ENCODE measurements around the gene MS4A3.
"Not testable (repeated sequence)": the region's sequence is repeated elsewhere in the genome, so short reads cannot be mapped to it uniquely, and the experiment has no call there.

The MS4A3 gene

GRCh38 chr11:60098508-60098907 is 42.0 kb downstream of the MS4A3 start:
- no peak overlapping the region for H3K4me3 ChIP-seq (ENCODE audit: low read depth, low read length, poor library complexity, severe bottlenecking)
- H3K79me2 ChIP-seq (ENCODE audit: insufficient read depth, low read length) = no peaks in the 10 kb centered on the region
- no peaks in the 10 kb centered on the region for H3K9me2 ChIP-seq (ENCODE audit: low read depth, low read length)
- no peaks in the 10 kb centered on the region for H3K4me1 ChIP-seq (ENCODE audit: insufficient read depth, low read length, severe bottlenecking)
- H3K4me2 ChIP-seq (ENCODE audit: low read length) = no peak overlapping the region
- no peak for TF ChIP-seq CTCF (IDR thresholded peaks at IDR 0.05; ENCODE audit: low read length)
- TF ChIP-seq EZH2 (IDR thresholded peaks at IDR 0.05; ENCODE audit: borderline replicate concordance, low read length) = no peak
- no peaks in the 10 kb centered on the region for H4K20me1 ChIP-seq (ENCODE audit: insufficient read depth, low read length)
- H3K9ac ChIP-seq (ENCODE audit: low read length) = no peak overlapping the region
- H3K27ac ChIP-seq (ENCODE audit: low read depth, low read length, poor library complexity, severe bottlenecking) = no peak overlapping the region
- H3K36me3 ChIP-seq (ENCODE audit: insufficient read depth, low read length) = no peaks in the 10 kb centered on the region
- no peaks in the 10 kb centered on the region for H3K9me3 ChIP-seq (ENCODE audit: low read length)
- H2AFZ ChIP-seq (ENCODE audit: low read length) = no peak overlapping the region
- no peaks in the 10 kb centered on the region for H3F3A ChIP-seq (ENCODE audit: insufficient read depth, low read length)
- H3K27me3 ChIP-seq (ENCODE audit: insufficient read depth, low read length) = no peaks in the 10 kb centered on the region

DNA sequence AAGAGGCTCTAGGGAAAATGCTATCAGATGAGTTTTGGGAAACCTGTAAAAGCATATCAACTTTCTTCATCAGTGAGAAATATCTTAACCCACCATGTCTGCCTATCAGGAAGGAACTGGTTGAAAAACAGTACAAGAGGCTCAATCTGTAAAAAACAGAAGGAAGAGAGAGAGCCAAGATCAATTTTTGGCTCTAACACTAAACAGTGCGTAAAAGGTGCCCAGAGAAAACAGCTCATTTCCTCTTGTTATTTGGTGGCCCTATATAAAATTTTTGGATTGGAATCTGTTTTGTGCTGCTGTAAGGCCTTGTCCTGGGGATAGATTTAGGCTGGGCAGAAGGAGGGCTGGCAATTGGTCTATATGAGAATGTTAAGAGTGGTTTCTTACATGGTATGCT is 44.1 kb downstream of the MS4A3 start:
- H2AFZ ChIP-seq (ENCODE audit: low read length) = no peak overlapping the region
- H3K27ac ChIP-seq (ENCODE audit: low read depth, low read length, poor library complexity, severe bottlenecking) = no peak overlapping the region
- no peak overlapping the region for H3K4me3 ChIP-seq (ENCODE audit: low read depth, low read length, poor library complexity, severe bottlenecking)
- no peaks in the 10 kb centered on the region for H3K36me3 ChIP-seq (ENCODE audit: insufficient read depth, low read length)
- no peaks in the 10 kb centered on the region for H4K20me1 ChIP-seq (ENCODE audit: insufficient read depth, low read length)
- H3K79me2 ChIP-seq (ENCODE audit: insufficient read depth, low read length) = no peaks in the 10 kb centered on the region
- H3K4me2 ChIP-seq (ENCODE audit: low read length) = no peak overlapping the region
- H3K9me3 ChIP-seq (ENCODE audit: low read length) = no peaks in the 10 kb centered on the region
- no peak overlapping the region for H3K9ac ChIP-seq (ENCODE audit: low read length)
- H3K4me1 ChIP-seq (ENCODE audit: insufficient read depth, low read length, severe bottlenecking) = no peaks in the 10 kb centered on the region
- no peaks in the 10 kb centered on the region for H3K27me3 ChIP-seq (ENCODE audit: insufficient read depth, low read length)
- H3F3A ChIP-seq (ENCODE audit: insufficient read depth, low read length) = no peaks in the 10 kb centered on the region
- no peaks in the 10 kb centered on the region for H3K9me2 ChIP-seq (ENCODE audit: low read depth, low read length)
- TF ChIP-seq EZH2 (IDR thresholded peaks at IDR 0.05; ENCODE audit: borderline replicate concordance, low read length) = no peak
- TF ChIP-seq CTCF (IDR thresholded peaks at IDR 0.05; ENCODE audit: low read length) = no peak

- H3K9me2 ChIP-seq (ENCODE audit: low read depth, low read length); H3F3A ChIP-seq (ENCODE audit: insufficient read depth, low read length); H2AFZ ChIP-seq (ENCODE audit: low read length); H4K20me1 ChIP-seq (ENCODE audit: insufficient read depth, low read length); H3K36me3 ChIP-seq (ENCODE audit: insufficient read depth, low read length); H3K79me2 ChIP-seq (ENCODE audit: insufficient read depth, low read length); H3K4me3 ChIP-seq (ENCODE audit: low read depth, low read length, poor library complexity, severe bottlenecking); H3K4me1 ChIP-seq (ENCODE audit: insufficient read depth, low read length, severe bottlenecking); H3K27ac ChIP-seq (ENCODE audit: low read depth, low read length, poor library complexity, severe bottlenecking); H3K4me2 ChIP-seq (ENCODE audit: low read length); H3K27me3 ChIP-seq (ENCODE audit: insufficient read depth, low read length); H3K9me3 ChIP-seq (ENCODE audit: low read length); H3K9ac ChIP-seq (ENCODE audit: low read length): not testable (repeated sequence)
Observed at GRCh38 chr11:60101368-60101767, 44.9 kb downstream of the MS4A3 start.

DNA sequence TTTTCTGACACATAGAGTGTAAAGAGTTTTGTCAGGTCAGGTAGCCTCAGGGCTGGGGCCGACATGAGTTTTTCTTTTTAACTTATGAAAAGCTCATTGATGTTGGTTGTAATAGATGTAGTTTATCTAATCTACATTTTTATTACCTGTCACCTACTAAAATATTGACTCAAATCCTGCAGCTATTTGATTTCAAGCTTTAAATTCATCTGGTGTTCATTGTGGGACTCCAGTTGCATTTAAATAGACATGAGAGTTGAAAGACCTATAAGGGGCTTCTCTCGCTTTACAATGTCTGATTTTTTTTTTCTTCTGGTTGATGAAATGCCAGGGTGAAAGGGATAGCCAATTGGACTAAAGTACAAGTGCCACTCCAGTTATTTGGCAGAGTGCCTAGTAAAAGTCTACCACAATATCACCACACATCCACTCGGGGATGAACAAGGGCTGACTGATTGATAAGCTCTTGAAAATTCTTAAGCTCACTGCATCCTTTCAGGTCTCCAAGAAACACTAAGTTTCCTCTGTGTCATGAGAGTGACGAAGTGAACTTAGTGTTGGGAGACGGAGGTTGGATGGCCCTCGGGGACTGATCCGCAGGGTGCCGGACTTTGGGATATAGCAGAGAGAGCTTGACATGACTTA is 48.1 kb downstream of the MS4A3 start:
- H3K36me3 ChIP-seq (ENCODE audit: insufficient read depth, low read length) = not testable (repeated sequence)

GRCh38 chr11:60108631-60109030 is 52.2 kb downstream of the MS4A3 start:
- not testable (repeated sequence) for H3K27ac ChIP-seq (ENCODE audit: low read depth, low read length, poor library complexity, severe bottlenecking); H3K36me3 ChIP-seq (ENCODE audit: insufficient read depth, low read length); H3K27me3 ChIP-seq (ENCODE audit: insufficient read depth, low read length); H3K79me2 ChIP-seq (ENCODE audit: insufficient read depth, low read length); H3F3A ChIP-seq (ENCODE audit: insufficient read depth, low read length); H3K9ac ChIP-seq (ENCODE audit: low read length); H3K9me2 ChIP-seq (ENCODE audit: low read depth, low read length); H3K9me3 ChIP-seq (ENCODE audit: low read length); H3K4me1 ChIP-seq (ENCODE audit: insufficient read depth, low read length, severe bottlenecking); H3K4me2 ChIP-seq (ENCODE audit: low read length); H3K4me3 ChIP-seq (ENCODE audit: low read depth, low read length, poor library complexity, severe bottlenecking); H4K20me1 ChIP-seq (ENCODE audit: insufficient read depth, low read length); H2AFZ ChIP-seq (ENCODE audit: low read length)

More for the DNA sequence above, 48.1 kb downstream of the MS4A3 start:
- H3K4me1 ChIP-seq (ENCODE audit: insufficient read depth, low read length, severe bottlenecking); H3K9ac ChIP-seq (ENCODE audit: low read length); H2AFZ ChIP-seq (ENCODE audit: low read length); H3K79me2 ChIP-seq (ENCODE audit: insufficient read depth, low read length); H3K27ac ChIP-seq (ENCODE audit: low read depth, low read length, poor library complexity, severe bottlenecking); H3K27me3 ChIP-seq (ENCODE audit: insufficient read depth, low read length); H3K9me3 ChIP-seq (ENCODE audit: low read length); H3K4me3 ChIP-seq (ENCODE audit: low read depth, low read length, poor library complexity, severe bottlenecking); H3F3A ChIP-seq (ENCODE audit: insufficient read depth, low read length); H3K9me2 ChIP-seq (ENCODE audit: low read depth, low read length); H3K4me2 ChIP-seq (ENCODE audit: low read length); H4K20me1 ChIP-seq (ENCODE audit: insufficient read depth, low read length): not testable (repeated sequence)

All from OCI-LY1 (cell line).